HepG2 (cell line): ENCODE results near the gene TBL3. TPM values are rescaled to one million over a fixed set of nuclear protein-coding genes. Genes with fewer than 3 reads are reported as not detected.

Experiments used
- ATM ChIP-seq: fragments of 450-650 bp; IDR thresholded peaks from 2 replicates; pipeline ENCODE4 v1.7.1; 2017; ENCODE audit warnings: mild to moderate bottlenecking, borderline replicate concordance
- HNRNPLL ChIP-seq: fragments of 200-400 bp; formaldehyde crosslinking; IDR thresholded peaks from 2 replicates; pipeline ENCODE4 v1.6.1; 2017; ENCODE audit warnings: mild to moderate bottlenecking, low read depth, low read length; ENCODE audit not compliant: poor library complexity, severe bottlenecking
- KLF13 ChIP-seq: sonication (generic); formaldehyde crosslinking; IDR thresholded peaks from 2 replicates; pipeline ENCODE4 v1.4.0; 2020; ENCODE audit warnings: mild to moderate bottlenecking, missing genetic modification reagents
- POGZ ChIP-seq: sonication (generic); formaldehyde crosslinking; IDR thresholded peaks from 2 replicates; pipeline ENCODE4 v1.4.0; 2020; ENCODE audit warnings: mild to moderate bottlenecking, missing genetic modification reagents
- PRPF4 ChIP-seq: fragments of 200-400 bp; formaldehyde crosslinking; IDR thresholded peaks from 2 replicates; pipeline ENCODE4 v1.6.1; 2016; ENCODE audit warnings: low read length, low read depth; ENCODE audit not compliant: poor library complexity, severe bottlenecking
- RNF2 ChIP-seq: fragments of 450-650 bp; conservative IDR thresholded peaks from 2 replicates; pipeline ENCODE4 v1.6.1; 2016; ENCODE audit warnings: low read depth
- SETDB1 ChIP-seq: sonication (generic); formaldehyde crosslinking; IDR thresholded peaks from 2 replicates; pipeline ENCODE4 v1.5.1; 2020; ENCODE audit warnings: missing genetic modification reagents, mild to moderate bottlenecking, borderline replicate concordance
- TCF12 ChIP-seq, 2 experiments: fragments of 450-650 bp in 1 of 2; sonication (generic) in 1 of 2; formaldehyde crosslinking in 1 of 2; IDR thresholded peaks; 2 replicates each; pipeline versions ENCODE4 v1.6.1 to v1.8.0; 2017 to 2022; ENCODE audit warnings: antibody characterized with exemption in 1 of 2, mild to moderate bottlenecking in 1 of 2, missing genetic modification reagents in 1 of 2, moderate library complexity in 1 of 2
- ZBTB7A ChIP-seq: sonication (generic); formaldehyde crosslinking; IDR thresholded peaks from 2 replicates; pipeline ENCODE4 v1.8.0; 2022; ENCODE audit warnings: mild to moderate bottlenecking, missing genetic modification reagents
- ZFP37 ChIP-seq: sonication (generic); formaldehyde crosslinking; IDR thresholded peaks from 2 replicates; pipeline ENCODE4 v1.4.0; 2020; ENCODE audit warnings: missing genetic modification reagents, borderline replicate concordance
- ZKSCAN1 ChIP-seq: fragments of 150-350 bp; IDR thresholded peaks from 2 replicates; pipeline ENCODE4 v1.6.1; 2014; ENCODE audit warnings: low read length
- ZNF282 ChIP-seq: fragments of 450-650 bp; IDR thresholded peaks from 2 replicates; pipeline ENCODE4 v1.6.1; 2018; ENCODE audit not compliant: partially characterized antibody
- ZNF549 ChIP-seq: sonication (generic); formaldehyde crosslinking; IDR thresholded peaks from 2 replicates; pipeline ENCODE4 v1.5.0; 2020; ENCODE audit warnings: missing genetic modification reagents
- ZNF605 ChIP-seq: sonication (generic); formaldehyde crosslinking; IDR thresholded peaks from 2 replicates; pipeline ENCODE4 v1.8.0; 2022; ENCODE audit warnings: mild to moderate bottlenecking, missing genetic modification reagents
- polyA plus RNA-seq, 8 experiments: library from polyadenylated mRNA; depleted of rRNA in 3 of 8; stranded (reverse) in 7 of 8; unstranded in 1 of 8; fragments of >200 nt; fragmentation: Illumina TruSeq in 4 of 8; extraction: Trizol in 4 of 8; gene quantifications; 2 replicates each; pipeline versions ENCODE4 v1.2.1 to v1.2.3, GENCODE V29; 2011 to 2016; ENCODE audit warnings: low read depth in 4 of 8, missing spikeins in 1 of 8, mixed read lengths in 1 of 8; ENCODE audit not compliant: insufficient read depth in 1 of 8
- total RNA-seq, 5 experiments: library from RNA; depleted of rRNA; stranded (reverse); fragments of >200 nt; fragmentation: Illumina TruSeq; extraction: Trizol; gene quantifications; 2 replicates each; pipeline ENCODE4 v1.2.3, GENCODE V29; 2016; ENCODE audit warnings: low read depth in 1 of 5
- TF ChIP-seq, protein P1 (sequence below): sonication (generic); formaldehyde crosslinking; IDR thresholded peaks from 2 replicates; pipeline ENCODE4 v1.4.0; 2020; ENCODE audit warnings: mild to moderate bottlenecking, missing genetic modification reagents, borderline replicate concordance
- TF ChIP-seq, protein P2 (sequence below): sonication (generic); formaldehyde crosslinking; IDR thresholded peaks from 2 replicates; pipeline ENCODE4 v1.4.0; 2020; ENCODE audit warnings: mild to moderate bottlenecking, missing genetic modification reagents
- TF ChIP-seq, protein P3 (sequence below): sonication (generic); formaldehyde crosslinking; IDR thresholded peaks from 2 replicates; pipeline ENCODE4 v1.4.0; 2020; ENCODE audit warnings: missing genetic modification reagents
- TF ChIP-seq, protein P4 (sequence below): sonication (generic); formaldehyde crosslinking; IDR thresholded peaks from 2 replicates; pipeline ENCODE4 v1.4.0; 2020; ENCODE audit warnings: missing genetic modification reagents, borderline replicate concordance

Gene TBL3
- total and polyA plus RNA-seq, 2 of the 13 experiments (the other 11 are each of a cell fraction or from before 2014, with no cell fraction given): 16.8 to 38.0 TPM

DNA sequence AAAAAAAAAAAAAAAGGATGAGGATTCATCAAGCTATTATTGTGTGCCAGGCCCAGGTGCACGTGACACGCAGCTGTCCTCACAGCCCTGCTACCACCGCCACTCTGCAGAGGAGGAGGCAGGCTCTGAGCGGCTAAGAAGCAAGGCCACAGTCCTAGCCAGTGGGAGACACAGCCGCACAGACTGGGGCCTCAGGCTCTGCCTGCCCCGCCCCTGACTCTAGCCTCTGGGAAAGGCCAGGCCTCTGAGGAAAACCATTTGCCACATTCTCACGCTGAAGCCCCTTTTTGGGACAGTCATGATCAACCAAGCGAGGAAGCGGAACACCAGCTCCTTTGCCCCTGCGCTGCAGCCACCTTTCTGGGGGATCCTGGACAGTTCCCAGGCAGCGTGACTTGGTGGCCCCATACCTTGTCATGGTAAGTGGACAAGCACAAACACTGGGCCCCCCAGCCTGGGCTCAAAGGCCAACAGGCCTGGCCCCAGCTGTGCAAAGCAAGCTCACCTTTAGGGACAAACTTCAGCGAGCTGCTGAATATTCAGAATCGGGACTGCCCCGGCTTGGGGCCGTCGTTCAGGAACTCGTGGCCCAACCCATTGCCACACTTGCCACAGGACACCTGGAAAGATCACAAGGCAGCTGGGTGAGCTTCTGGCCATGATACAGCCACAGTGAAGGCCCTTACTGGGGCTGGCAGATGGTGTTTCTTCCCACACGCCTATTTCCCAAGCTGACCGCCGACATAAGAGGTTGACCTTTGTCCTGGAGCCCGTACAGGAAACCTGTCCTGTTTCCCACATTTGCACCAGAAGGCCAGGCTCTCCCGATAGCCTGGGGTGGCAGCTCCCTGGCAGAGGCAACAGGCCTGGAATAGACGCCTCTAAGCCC, 31.3 kb upstream of the TBL3 start (continued):
- TF ChIP-seq, protein P1, sequence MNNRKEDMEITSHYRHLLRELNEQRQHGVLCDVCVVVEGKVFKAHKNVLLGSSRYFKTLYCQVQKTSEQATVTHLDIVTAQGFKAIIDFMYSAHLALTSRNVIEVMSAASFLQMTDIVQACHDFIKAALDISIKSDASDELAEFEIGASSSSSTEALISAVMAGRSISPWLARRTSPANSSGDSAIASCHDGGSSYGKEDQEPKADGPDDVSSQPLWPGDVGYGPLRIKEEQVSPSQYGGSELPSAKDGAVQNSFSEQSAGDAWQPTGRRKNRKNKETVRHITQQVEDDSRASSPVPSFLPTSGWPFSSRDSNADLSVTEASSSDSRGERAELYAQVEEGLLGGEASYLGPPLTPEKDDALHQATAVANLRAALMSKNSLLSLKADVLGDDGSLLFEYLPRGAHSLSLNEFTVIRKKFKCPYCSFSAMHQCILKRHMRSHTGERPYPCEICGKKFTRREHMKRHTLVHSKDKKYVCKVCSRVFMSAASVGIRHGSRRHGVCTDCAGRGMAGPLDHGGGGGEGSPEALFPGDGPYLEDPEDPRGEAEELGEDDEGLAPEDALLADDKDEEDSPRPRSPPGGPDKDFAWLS (CRISPR knock-in tag): no peak
- TF ChIP-seq ZBTB7A (CRISPR knock-in tag) (no peak), PRPF4 (no peak), KLF13 (no peak; the same call in none of the 2 replicates), ZNF605 (peak; percentile 25; the same call in 1 of the 2 replicates), TCF12 (IDR thresholded peaks at IDR 0.05) (no peak), TCF12 (CRISPR knock-in tag; IDR thresholded peaks at IDR 0.05) (peak; percentile 86; the same call in 1 of the 2 replicates), ZNF549 (CRISPR knock-in tag) (no peak), POGZ (peak; percentile 73; the same call in 1 of the 2 replicates), HNRNPLL (peak; percentile 34), SETDB1 (CRISPR knock-in tag) (no peak), ZFP37 (CRISPR knock-in tag) (no peak; the same call in 1 of the 2 replicates), ZNF282 (no peak), ATM (no peak), ZKSCAN1 (no peak), RNF2 (0 out of 2 replicates have a peak, but pooled peaks have one; percentile 26)
- TF ChIP-seq, protein P2, sequence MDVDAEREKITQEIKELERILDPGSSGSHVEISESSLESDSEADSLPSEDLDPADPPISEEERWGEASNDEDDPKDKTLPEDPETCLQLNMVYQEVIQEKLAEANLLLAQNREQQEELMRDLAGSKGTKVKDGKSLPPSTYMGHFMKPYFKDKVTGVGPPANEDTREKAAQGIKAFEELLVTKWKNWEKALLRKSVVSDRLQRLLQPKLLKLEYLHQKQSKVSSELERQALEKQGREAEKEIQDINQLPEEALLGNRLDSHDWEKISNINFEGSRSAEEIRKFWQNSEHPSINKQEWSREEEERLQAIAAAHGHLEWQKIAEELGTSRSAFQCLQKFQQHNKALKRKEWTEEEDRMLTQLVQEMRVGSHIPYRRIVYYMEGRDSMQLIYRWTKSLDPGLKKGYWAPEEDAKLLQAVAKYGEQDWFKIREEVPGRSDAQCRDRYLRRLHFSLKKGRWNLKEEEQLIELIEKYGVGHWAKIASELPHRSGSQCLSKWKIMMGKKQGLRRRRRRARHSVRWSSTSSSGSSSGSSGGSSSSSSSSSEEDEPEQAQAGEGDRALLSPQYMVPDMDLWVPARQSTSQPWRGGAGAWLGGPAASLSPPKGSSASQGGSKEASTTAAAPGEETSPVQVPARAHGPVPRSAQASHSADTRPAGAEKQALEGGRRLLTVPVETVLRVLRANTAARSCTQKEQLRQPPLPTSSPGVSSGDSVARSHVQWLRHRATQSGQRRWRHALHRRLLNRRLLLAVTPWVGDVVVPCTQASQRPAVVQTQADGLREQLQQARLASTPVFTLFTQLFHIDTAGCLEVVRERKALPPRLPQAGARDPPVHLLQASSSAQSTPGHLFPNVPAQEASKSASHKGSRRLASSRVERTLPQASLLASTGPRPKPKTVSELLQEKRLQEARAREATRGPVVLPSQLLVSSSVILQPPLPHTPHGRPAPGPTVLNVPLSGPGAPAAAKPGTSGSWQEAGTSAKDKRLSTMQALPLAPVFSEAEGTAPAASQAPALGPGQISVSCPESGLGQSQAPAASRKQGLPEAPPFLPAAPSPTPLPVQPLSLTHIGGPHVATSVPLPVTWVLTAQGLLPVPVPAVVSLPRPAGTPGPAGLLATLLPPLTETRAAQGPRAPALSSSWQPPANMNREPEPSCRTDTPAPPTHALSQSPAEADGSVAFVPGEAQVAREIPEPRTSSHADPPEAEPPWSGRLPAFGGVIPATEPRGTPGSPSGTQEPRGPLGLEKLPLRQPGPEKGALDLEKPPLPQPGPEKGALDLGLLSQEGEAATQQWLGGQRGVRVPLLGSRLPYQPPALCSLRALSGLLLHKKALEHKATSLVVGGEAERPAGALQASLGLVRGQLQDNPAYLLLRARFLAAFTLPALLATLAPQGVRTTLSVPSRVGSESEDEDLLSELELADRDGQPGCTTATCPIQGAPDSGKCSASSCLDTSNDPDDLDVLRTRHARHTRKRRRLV (CRISPR knock-in tag): peak; percentile 83
- TF ChIP-seq, protein P3, sequence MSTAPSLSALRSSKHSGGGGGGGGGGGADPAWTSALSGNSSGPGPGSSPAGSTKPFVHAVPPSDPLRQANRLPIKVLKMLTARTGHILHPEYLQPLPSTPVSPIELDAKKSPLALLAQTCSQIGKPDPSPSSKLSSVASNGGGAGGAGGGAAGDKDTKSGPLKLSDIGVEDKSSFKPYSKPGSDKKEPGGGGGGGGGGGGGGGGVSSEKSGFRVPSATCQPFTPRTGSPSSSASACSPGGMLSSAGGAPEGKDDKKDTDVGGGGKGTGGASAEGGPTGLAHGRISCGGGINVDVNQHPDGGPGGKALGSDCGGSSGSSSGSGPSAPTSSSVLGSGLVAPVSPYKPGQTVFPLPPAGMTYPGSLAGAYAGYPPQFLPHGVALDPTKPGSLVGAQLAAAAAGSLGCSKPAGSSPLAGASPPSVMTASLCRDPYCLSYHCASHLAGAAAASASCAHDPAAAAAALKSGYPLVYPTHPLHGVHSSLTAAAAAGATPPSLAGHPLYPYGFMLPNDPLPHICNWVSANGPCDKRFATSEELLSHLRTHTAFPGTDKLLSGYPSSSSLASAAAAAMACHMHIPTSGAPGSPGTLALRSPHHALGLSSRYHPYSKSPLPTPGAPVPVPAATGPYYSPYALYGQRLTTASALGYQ (CRISPR knock-in tag): peak; percentile 70
- TF ChIP-seq, protein P4, sequence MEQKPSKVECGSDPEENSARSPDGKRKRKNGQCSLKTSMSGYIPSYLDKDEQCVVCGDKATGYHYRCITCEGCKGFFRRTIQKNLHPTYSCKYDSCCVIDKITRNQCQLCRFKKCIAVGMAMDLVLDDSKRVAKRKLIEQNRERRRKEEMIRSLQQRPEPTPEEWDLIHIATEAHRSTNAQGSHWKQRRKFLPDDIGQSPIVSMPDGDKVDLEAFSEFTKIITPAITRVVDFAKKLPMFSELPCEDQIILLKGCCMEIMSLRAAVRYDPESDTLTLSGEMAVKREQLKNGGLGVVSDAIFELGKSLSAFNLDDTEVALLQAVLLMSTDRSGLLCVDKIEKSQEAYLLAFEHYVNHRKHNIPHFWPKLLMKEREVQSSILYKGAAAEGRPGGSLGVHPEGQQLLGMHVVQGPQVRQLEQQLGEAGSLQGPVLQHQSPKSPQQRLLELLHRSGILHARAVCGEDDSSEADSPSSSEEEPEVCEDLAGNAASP: peak; percentile 54; the same call in 1 of the 2 replicates
